Measurements from ENCODE around the gene OR56A3. TPM values are rescaled to one million over a fixed set of nuclear protein-coding genes. Genes with fewer than 3 reads are reported as not detected.

OR56A3 gene, protein sequence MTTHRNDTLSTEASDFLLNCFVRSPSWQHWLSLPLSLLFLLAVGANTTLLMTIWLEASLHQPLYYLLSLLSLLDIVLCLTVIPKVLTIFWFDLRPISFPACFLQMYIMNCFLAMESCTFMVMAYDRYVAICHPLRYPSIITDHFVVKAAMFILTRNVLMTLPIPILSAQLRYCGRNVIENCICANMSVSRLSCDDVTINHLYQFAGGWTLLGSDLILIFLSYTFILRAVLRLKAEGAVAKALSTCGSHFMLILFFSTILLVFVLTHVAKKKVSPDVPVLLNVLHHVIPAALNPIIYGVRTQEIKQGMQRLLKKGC
- not detected in 5 replicates for total RNA-seq (2022; extraction: Qiagen RNA extraction)

DNA sequence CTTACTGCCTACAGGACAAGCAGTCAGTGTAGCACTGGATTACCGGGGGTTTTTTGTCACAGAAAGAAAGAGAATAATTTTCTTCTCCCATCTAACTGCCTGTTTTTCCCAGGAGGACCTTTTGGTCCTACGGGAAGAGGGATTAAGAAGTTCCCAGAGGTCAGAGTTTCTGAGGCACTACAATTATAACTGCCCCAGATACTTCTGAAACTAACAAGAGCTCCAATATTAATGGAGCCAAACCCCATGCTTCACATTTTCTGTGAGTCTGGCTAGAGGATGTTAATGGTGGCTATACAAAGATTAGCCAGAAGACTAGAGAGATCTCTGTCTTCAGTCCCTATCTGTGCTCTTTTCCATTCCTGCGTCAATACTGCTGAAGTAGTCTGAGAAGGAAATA is at the start of gene OR56A3:
Gene OR56A3 (plus strand): TSS at position 301 of the 400 bp plus-strand sequence. CDS start 5,096 bp downstream, outside the sequence.

DNA sequence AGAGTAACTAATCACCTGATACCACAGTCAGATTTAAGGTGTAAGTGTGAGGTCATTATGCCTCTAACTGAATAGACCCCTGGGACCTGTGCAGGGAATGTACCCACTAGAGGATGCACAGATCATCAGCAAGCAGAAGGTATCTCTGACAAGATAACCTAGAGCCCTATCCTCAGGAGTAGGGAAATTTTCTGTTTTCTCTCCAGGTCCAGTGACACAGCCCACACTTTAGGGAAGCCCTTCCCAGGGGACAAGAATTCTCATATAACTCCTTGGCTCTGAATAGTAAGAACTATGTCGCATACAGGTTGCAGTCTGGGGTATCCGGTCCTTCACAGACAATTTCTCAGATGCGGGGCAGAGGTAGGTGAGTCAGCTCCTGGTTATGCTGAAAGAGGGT is 49.1 kb upstream of the OR56A3 start, which contains the start of gene OR52E5:
Gene OR52E5 (plus strand): TSS at position 301 of the 400 bp plus-strand sequence. CDS start 7,569 bp downstream, outside the sequence.

GRCh38 chr11:5968394-5968793 is 26.3 kb downstream of the OR56A3 start, which contains the start of gene OR56A5:
Gene OR56A5, minus strand, starts transcription at chr11:5968494. Its CDS starts 0 bp downstream, at chr11:5968494.

GRCh38 chr11:5986885-5987284 is 44.8 kb downstream of the OR56A3 start, which contains the start of gene OR52L1:
Gene OR52L1, minus strand, starts transcription at chr11:5986985. Its CDS starts 55 bp downstream, at chr11:5986930.

Other genes starting within 250 kb of the OR56A3 start
- gene OR56B1, start 205.8 kb upstream of the OR56A3 start, total RNA-seq (2022; extraction: Qiagen RNA extraction), result not detected in 5 replicates
- gene OR52N4, start 188.0 kb upstream of the OR56A3 start, total RNA-seq (2022; extraction: Qiagen RNA extraction), result not detected in 5 replicates
- not detected in 5 replicates for gene OR52N5, start 158.9 kb upstream of the OR56A3 start, total RNA-seq (2022; extraction: Qiagen RNA extraction)
- not detected in 5 replicates for gene OR52N1, start 151.0 kb upstream of the OR56A3 start, total RNA-seq (2022; extraction: Qiagen RNA extraction)
- not detected in 5 replicates for gene OR52N2, start 133.3 kb upstream of the OR56A3 start, total RNA-seq (2022; extraction: Qiagen RNA extraction)
- gene OR52E6, start 100.4 kb upstream of the OR56A3 start, total RNA-seq (2022; extraction: Qiagen RNA extraction), result not detected in 5 replicates
- gene OR52E8, start 84.6 kb upstream of the OR56A3 start, total RNA-seq (2022; extraction: Qiagen RNA extraction), result not detected in 5 replicates
- not detected in 5 replicates for gene OR52E4, start 61.6 kb upstream of the OR56A3 start, total RNA-seq (2022; extraction: Qiagen RNA extraction)
- not detected in 5 replicates for gene OR52E5, start 49.0 kb upstream of the OR56A3 start, total RNA-seq (2022; extraction: Qiagen RNA extraction)
- not detected in 5 replicates for gene OR56A5, start 26.2 kb downstream of the OR56A3 start, total RNA-seq (2022; extraction: Qiagen RNA extraction)
- not detected in 5 replicates for gene OR52L1, start 44.7 kb downstream of the OR56A3 start, total RNA-seq (2022; extraction: Qiagen RNA extraction)
- gene OR56A4, start 64.7 kb downstream of the OR56A3 start, total RNA-seq (2022; extraction: Qiagen RNA extraction), result not detected in 5 replicates
- gene OR56A1, start 88.5 kb downstream of the OR56A3 start, total RNA-seq (2022; extraction: Qiagen RNA extraction), result not detected in 5 replicates
- not detected in 5 replicates for gene OR56B4, start 165.4 kb downstream of the OR56A3 start, total RNA-seq (2022; extraction: Qiagen RNA extraction)
- gene OR52B2, start 228.1 kb downstream of the OR56A3 start, total RNA-seq (2022; extraction: Qiagen RNA extraction), result not detected in 5 replicates